GM12801 (cell line): ENCODE results near the gene PPDPF.

Experiments
- TF ChIP-seq, protein P1 (sequence below): IDR thresholded peaks from one replicate; pipeline ENCODE4 v1.5.1; 2011; ENCODE audit warnings: control low read depth; ENCODE audit not compliant: insufficient read length; ENCODE audit errors: extremely low read depth

Gene PPDPF

DNA sequence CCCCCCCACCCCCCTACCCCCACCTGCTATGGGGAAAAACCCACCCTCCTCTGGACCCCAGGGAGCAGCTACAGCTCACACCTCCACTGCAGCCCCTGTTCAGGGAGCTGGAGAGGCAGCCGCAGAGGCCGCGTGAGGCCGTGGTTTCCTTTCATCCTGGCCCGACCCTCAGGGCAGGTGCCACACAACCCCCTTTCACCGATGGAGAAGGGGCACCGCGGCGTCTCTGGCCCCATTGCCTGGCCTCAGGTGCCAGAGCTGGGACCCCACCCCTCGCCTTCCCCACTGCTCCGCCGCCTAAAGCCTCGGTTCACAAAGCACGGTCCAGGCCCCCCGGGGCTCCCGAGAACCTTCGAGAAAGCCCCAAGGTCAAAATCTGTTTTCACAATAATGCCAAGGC lies 36.3 kb upstream of the PPDPF start:
- TF ChIP-seq, protein P1, sequence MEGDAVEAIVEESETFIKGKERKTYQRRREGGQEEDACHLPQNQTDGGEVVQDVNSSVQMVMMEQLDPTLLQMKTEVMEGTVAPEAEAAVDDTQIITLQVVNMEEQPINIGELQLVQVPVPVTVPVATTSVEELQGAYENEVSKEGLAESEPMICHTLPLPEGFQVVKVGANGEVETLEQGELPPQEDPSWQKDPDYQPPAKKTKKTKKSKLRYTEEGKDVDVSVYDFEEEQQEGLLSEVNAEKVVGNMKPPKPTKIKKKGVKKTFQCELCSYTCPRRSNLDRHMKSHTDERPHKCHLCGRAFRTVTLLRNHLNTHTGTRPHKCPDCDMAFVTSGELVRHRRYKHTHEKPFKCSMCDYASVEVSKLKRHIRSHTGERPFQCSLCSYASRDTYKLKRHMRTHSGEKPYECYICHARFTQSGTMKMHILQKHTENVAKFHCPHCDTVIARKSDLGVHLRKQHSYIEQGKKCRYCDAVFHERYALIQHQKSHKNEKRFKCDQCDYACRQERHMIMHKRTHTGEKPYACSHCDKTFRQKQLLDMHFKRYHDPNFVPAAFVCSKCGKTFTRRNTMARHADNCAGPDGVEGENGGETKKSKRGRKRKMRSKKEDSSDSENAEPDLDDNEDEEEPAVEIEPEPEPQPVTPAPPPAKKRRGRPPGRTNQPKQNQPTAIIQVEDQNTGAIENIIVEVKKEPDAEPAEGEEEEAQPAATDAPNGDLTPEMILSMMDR = no peak

DNA sequence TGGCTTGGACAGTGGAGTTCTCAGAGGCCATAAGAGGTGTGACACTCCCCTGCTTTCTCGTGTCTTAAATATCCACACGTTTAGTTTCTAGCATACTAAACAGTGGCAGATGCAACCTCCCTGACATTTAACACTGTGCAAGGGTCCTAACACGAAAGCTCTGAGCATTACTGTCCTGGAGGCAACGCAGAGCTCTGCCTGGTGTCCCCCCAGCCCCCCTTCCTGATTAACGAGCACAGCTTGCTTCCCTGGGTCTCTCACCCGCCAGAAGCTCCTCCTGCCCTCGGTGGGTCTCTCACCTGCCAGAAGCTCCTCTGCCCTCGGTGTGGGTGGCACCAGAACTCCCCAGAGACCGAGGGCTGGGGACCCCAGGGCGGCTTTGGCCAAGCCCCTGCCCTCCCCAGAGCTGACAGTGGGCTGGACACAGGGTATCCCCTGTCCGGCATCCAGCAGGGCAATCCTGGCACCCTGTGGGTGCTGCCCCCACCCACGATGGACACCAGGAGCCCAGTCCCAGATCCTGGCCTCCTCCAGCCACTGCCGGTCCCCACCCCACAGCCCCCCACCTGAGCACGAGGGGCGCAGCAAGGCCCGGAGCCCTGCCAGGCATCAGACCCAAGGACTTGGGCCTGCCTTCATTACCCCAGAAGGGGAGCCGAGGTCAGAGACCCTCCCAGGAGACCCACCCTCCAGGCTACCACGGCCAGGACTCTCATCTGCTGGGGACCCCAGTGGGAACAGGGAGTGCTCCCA lies 35.7 kb upstream of the PPDPF start:
- TF ChIP-seq, protein P1 = no peak

DNA sequence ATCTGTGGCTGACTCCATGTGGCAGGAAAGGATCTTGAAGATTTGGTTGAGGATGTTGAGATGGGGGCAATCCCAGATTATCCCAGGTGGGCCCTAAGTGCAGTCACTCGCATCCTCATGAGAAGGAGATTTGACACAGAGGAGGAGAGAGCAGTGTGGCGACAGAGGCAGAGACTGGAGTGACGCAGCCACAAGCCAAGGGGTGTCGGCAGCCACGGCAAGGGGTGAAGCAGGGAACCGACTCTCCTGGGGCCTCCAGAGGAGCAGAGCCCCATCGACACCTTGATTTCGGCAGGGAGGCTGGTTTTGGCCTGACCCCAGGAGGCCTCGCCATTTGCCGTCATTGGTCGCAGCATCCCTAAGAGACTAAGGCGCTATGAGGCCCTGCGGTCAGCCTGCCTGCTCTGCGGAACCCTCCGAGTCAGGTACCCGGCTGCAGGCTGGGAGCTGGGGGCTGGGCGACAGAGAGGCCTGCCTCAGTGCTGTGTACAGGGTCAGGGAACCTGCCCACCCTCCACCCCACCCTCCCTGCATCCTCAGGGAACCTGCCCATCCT lies 34.2 kb upstream of the PPDPF start:
- TF ChIP-seq, protein P1 = no peak

DNA sequence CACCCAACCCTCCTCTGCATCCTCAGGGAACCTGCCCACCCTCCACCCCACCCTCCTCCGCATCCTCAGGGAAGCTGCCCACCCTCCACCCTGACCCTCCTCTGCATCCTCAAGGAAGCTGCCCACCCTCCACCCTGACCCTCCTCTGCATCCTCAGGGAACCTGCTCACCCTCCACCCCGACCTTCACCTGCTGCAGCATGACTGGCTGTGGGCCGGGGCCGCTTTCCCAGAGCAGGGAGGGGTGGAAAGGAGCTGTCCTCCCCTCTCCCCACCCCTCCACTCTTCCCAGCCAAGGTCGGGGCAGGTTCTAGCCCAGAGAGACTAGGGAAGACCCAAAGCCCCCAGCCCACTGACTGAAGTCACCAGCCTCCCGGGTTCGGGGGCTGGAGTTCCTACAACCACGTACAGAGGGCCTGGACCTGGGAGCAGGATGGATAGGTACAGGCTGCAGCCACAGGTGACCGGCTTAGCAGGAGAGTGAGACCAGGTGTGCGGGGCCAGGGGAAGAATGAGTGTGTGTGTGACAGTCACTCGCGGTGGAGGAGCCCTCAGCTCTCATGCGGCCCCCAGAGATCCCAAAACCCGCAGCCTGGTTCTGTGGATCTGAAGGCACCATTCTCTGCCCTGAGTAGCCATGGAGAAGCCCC lies 33.3 kb upstream of the PPDPF start:
- TF ChIP-seq, protein P1 = no peak

DNA sequence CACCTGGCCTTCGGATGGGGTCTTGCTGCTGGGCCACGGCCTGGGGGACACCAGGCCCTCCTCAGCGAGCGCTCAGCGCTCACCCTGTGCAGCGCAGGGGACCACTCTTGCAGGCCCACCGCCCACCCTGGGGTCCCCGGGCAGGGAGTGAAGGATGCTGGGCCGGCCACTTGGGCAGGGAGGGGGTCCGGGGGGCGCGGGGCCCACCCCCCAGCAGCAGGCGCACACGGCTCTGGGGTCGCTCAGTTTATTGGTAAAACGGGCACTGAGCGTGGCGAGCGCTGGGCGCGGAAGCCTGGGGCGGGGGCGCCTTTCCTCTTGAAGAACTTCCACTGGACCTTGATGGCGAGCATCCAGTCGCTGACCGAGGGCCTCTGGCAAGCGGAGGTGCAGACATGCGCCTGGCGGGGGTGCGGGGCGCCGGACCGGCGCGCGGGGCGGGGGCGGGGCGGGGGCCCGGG lies 32.8 kb upstream of the PPDPF start:
- TF ChIP-seq, protein P1 = no peak

DNA sequence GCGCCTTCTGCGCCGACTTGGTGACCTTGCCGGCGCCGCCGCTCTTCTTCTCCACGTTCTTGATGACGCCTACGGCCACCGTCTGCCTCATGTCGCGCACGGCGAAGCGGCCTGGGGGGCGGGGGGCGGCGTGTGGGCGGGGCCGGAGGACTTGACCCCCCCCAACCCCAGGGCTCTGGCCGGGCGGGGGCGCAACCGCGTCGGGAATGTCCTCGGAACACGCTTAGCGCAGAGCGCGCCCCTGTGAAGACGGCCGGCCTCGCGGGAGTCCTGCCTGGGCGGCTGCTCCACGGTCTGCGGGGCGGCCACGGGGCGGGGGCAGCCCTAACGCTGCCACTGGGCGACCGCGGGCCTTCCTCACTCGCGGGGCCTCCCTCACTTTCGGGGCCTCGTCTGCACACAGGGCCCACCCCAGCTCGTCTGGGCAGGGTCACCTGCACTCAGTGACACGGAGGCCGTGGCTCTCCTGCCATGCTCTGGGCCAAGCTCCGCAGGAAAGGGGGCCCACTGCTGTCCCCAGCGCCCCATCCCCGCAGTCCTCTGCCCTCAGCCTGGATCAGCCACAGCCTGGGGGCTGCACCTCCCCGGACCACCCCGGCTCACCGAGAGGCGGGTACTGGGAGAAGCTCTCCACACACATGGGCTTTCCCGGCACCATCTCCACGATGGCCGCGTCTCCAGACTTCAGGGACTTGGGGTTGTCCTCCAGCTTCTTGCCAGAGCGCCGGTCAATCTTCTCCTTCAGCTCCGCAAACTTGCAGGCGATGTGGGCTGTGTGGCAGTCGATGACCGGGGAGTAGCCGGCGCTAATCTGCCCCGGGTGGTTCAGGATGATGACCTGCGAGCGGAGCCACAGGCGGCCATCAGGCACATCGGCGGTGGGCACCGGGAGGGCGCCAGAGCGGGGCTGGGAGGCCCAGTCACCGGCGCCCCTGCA lies 32.0 kb upstream of the PPDPF start:
- TF ChIP-seq, protein P1 = no peak

DNA sequence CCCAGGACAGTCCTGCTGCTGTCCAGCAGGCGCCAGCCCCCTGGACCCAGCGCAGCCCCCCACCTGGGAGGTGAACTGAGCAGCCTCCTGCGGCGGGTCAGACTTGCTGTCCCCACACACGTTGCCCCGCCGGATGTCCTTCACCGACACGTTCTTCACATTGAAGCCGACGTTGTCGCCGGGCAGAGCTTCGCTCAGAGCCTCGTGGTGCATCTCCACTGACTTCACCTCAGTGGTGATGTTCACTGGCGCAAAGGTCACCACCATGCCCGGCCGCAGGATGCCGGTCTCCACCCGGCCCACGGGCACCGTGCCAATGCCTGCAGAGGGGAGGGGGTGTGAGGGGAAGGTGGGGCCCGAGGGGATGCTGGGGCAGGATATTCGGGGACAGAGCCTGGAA lies 30.1 kb upstream of the PPDPF start:
- TF ChIP-seq, protein P1 = no peak
